Heart left ventricle (tissue), 13 donors: Measurements from ENCODE around the gene GRK5.

Source experiments
- POLR2A ChIP-seq, 2 donors: fragments of 450-650 bp; IDR thresholded peaks; one replicate each; pipeline ENCODE4 v1.6.1; 2017; ENCODE audit warnings: antibody characterized with exemption in 2 of 2, mild to moderate bottlenecking in 2 of 2, moderate library complexity in 2 of 2
- TF ChIP-seq, protein P1 (sequence below), 12 donors: fragments of 200-600 bp; sonication (generic) in 4 of 12; IDR thresholded peaks; one replicate each; pipeline versions ENCODE4 v1.5.0 to v1.8.0; 2018 to 2022; ENCODE audit warnings: antibody characterized with exemption in 12 of 12, mild to moderate bottlenecking in 5 of 12
- donor health status: ischemic (EF 13 %, LVEDD 7.1; RV severe dilation, severe dysfunction).
- donor health status: DM: no; HTN: yes; CAD: no.
- donor health status: DM: no; HTN: no; CAD: no.
- donor health status: ischemic (EF 25% LVEDD 6.9; RV normal size, moderate dysfunction).
- donor health status: ischemic (EF 25% LVEDD 5.7; RV mildly dilated, moderate dysfunction).
- donor health status: ischemic (EF 35%, LVEDD 5.7; RV mildly dilated, moderate dysfunction).
- donor health status: nonischemic (EF 11% LVEDD 7.7; RV severe dilation, severe dysfunction).
- donor health status: DM: yes; HTN: yes; CAD: no.
- donor health status: PGD.
- donor health status: ischemic (EF 29% LVEDD 5.4; RV normal size, mild dysfunction).
- donor health status: nonischemic (EF 23%, LVEDD 6.1; RV moderate dilation, normal function).

DNA sequence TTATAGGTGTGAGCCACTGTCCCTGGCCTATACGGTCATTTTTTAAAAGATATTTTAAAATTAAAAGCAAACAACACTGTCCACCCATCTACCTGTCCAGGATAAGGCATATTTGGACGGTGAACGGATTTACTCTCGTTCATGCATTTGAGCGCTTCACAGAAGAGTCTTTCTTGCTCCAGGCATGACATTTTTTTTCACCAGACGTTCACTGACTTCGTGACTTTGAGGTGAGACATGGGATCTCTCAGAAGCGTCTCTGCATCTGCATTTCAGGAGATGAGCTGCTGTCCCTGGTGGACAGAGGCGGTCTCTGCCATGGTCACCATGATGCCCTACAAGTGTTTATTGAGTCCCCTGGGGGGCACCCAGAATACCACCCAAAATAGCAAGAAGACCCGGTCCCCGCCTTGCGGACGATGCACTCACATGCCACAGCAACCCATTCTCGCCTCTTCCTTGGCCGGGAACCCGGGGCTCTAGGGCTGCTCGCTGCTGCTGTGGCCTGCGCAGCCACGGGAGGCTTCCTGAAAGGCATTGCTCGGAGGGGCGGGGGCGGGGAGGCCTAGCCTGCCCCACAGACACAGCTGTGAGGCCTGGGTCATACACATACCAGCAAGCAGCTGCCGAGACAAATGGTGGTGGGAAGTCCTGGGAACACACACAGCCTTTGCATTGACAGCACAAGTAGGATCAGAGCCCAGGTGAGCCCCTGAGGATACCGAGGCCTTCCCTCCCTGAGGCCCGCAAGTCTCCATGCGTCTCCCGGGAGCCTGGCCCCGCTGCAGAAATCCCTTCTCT, 250.8 kb downstream of the GRK5 start:
- TF ChIP-seq, protein P1, sequence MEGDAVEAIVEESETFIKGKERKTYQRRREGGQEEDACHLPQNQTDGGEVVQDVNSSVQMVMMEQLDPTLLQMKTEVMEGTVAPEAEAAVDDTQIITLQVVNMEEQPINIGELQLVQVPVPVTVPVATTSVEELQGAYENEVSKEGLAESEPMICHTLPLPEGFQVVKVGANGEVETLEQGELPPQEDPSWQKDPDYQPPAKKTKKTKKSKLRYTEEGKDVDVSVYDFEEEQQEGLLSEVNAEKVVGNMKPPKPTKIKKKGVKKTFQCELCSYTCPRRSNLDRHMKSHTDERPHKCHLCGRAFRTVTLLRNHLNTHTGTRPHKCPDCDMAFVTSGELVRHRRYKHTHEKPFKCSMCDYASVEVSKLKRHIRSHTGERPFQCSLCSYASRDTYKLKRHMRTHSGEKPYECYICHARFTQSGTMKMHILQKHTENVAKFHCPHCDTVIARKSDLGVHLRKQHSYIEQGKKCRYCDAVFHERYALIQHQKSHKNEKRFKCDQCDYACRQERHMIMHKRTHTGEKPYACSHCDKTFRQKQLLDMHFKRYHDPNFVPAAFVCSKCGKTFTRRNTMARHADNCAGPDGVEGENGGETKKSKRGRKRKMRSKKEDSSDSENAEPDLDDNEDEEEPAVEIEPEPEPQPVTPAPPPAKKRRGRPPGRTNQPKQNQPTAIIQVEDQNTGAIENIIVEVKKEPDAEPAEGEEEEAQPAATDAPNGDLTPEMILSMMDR (IDR thresholded peaks at IDR 0.05), result no peak
- no peak for TF ChIP-seq POLR2A (IDR thresholded peaks at IDR 0.05)
